IMR-90 (cell line): ENCODE results near the gene NFKB1. TPM values are rescaled to one million over a fixed set of nuclear protein-coding genes. Genes with fewer than 3 reads are reported as not detected.

Source experiments
- ATAC-seq: fragments of 200-7000 bp; cut with Tn5 transposase; 2 replicates; pipeline ENCODE4 v1.9.1; 2020; ENCODE audit warnings: low read depth, mild to moderate bottlenecking, moderate library complexity
- BruUV-seq: library from RNA; stranded (reverse); fragments of 400-500 nt; replicated peaks from 2 replicates; lab custom pipeline; 2021; lab: Mats Ljungman, UMichigan
- CTCF ChIA-PET: fragments of 300-600 bp; formaldehyde crosslinking; extraction: SDS; loops from one replicate; lab custom pipeline; 2021; ENCODE audit warnings: antibody characterized with exemption; lab: Yijun Ruan, JAX
- POLR2A ChIA-PET: fragments of 300-600 bp; sonication (Branson Sonifier 250); formaldehyde crosslinking; loops from one replicate; lab custom pipeline; 2022; ENCODE audit warnings: antibody characterized with exemption; ENCODE audit not compliant: unreplicated experiment; lab: Charles Lee
- DNase-seq: peaks from one replicate; pipeline ENCODE4 v3.0.0; 2013
- H2AFZ ChIP-seq: replicated peaks from 2 replicates; pipeline ENCODE3; 2013; ENCODE audit warnings: low read length, mild to moderate bottlenecking; ENCODE audit not compliant: poor library complexity
- H2AK5ac ChIP-seq: 2 replicates; pipeline ENCODE4 v1.6.1; 2013; ENCODE audit warnings: low read depth, low read length, inconsistent platforms
- H2AK9ac ChIP-seq: replicated peaks from 2 replicates; pipeline ENCODE3; 2013; ENCODE audit warnings: mild to moderate bottlenecking, low read depth, low read length, moderate library complexity; ENCODE audit not compliant: poor library complexity
- H2BK120ac ChIP-seq: 2 replicates; pipeline ENCODE4 v1.6.1; 2013; ENCODE audit warnings: low read depth, low read length, inconsistent platforms
- H2BK15ac ChIP-seq: 3 replicates; pipeline ENCODE4 v1.6.1; 2013; ENCODE audit warnings: low read depth, low read length, inconsistent platforms
- H2BK20ac ChIP-seq: 2 replicates; pipeline ENCODE4 v1.6.1; 2013; ENCODE audit warnings: low read depth, mild to moderate bottlenecking, inconsistent platforms, low read length, moderate library complexity
- H2BK5ac ChIP-seq: 2 replicates; pipeline ENCODE4 v1.6.1; 2013; ENCODE audit warnings: mild to moderate bottlenecking, low read depth, low read length, inconsistent platforms; ENCODE audit not compliant: poor library complexity, severe bottlenecking
- H3K14ac ChIP-seq: replicated peaks from 2 replicates; pipeline ENCODE4 v1.6.1; 2013; ENCODE audit warnings: low read depth, low read length, inconsistent platforms
- H3K18ac ChIP-seq: 2 replicates; pipeline ENCODE4 v1.6.1; 2013; ENCODE audit warnings: low read depth, low read length, control low read depth
- H3K23ac ChIP-seq: 2 replicates; pipeline ENCODE4 v1.6.1; 2013; ENCODE audit warnings: low read depth, low read length, inconsistent platforms
- H3K27ac ChIP-seq: 2 replicates; pipeline ENCODE4 v1.5.1; 2013; ENCODE audit warnings: mild to moderate bottlenecking, control low read depth, low read length; ENCODE audit not compliant: insufficient read depth
- H3K27me3 ChIP-seq: 2 replicates; pipeline ENCODE4 v1.6.1; 2013; ENCODE audit warnings: low read length; ENCODE audit not compliant: control insufficient read depth, insufficient read depth
- H3K36me3 ChIP-seq: 2 replicates; pipeline ENCODE4 v1.6.1; 2013; ENCODE audit warnings: low read length, mixed read lengths; ENCODE audit not compliant: control insufficient read depth, insufficient read depth
- H3K4ac ChIP-seq: 2 replicates; pipeline ENCODE4 v1.6.1; 2013; ENCODE audit warnings: low read depth, low read length, inconsistent platforms
- H3K4me1 ChIP-seq: 2 replicates; pipeline ENCODE4 v1.6.1; 2013; ENCODE audit warnings: low read length, mixed read lengths; ENCODE audit not compliant: control insufficient read depth, insufficient read depth
- H3K4me2 ChIP-seq: 2 replicates; pipeline ENCODE4 v1.6.1; 2013; ENCODE audit warnings: low read depth, mild to moderate bottlenecking, control low read depth, low read length, moderate library complexity
- H3K4me3 ChIP-seq: 2 replicates; pipeline ENCODE4 v1.5.1; 2013; ENCODE audit warnings: low read depth, mild to moderate bottlenecking, control low read depth, low read length, moderate library complexity; ENCODE audit not compliant: insufficient read depth
- H3K56ac ChIP-seq: 2 replicates; pipeline ENCODE4 v1.6.1; 2013; ENCODE audit warnings: low read length, inconsistent platforms; ENCODE audit not compliant: insufficient read depth; ENCODE audit errors: extremely low read depth
- H3K79me1 ChIP-seq, 2 experiments: 2 replicates each; pipeline ENCODE4 v1.6.1; 2013; ENCODE audit warnings: low read length in 2 of 2, inconsistent platforms in 1 of 2, low read depth in 1 of 2
- H3K9ac ChIP-seq: 2 replicates; pipeline ENCODE4 v1.6.1; 2013; ENCODE audit warnings: low read depth, low read length, control low read depth
- H3K9me1 ChIP-seq: 2 replicates; pipeline ENCODE4 v1.6.1; 2013; ENCODE audit warnings: low read length, inconsistent platforms; ENCODE audit not compliant: insufficient read depth
- H3K9me3 ChIP-seq: 2 replicates; pipeline ENCODE4 v1.6.1; 2013; ENCODE audit warnings: low read length; ENCODE audit not compliant: control insufficient read depth, insufficient read depth
- H4K20me1 ChIP-seq: 2 replicates; pipeline ENCODE4 v1.6.1; 2013; ENCODE audit warnings: low read length, inconsistent platforms; ENCODE audit not compliant: insufficient read depth
- H4K5ac ChIP-seq: 2 replicates; pipeline ENCODE4 v1.6.1; 2013; ENCODE audit warnings: mild to moderate bottlenecking, low read depth, low read length, control low read depth
- H4K8ac ChIP-seq, 2 experiments: 2 replicates each; pipeline ENCODE4 v1.6.1; 2013; ENCODE audit warnings: low read depth in 2 of 2, low read length in 2 of 2, control low read depth in 1 of 2, inconsistent platforms in 1 of 2
- H4K91ac ChIP-seq: 2 replicates; pipeline ENCODE4 v1.6.1; 2013; ENCODE audit warnings: low read depth, low read length, inconsistent platforms; ENCODE audit not compliant: insufficient read depth
- FOS ChIP-seq: fragments of 150-350 bp; IDR thresholded peaks from 2 replicates; pipeline ENCODE4 v1.6.1; 2016; ENCODE audit warnings: low read depth, low read length
- WGBS, 2 experiments: methylation state at CpG; one replicate each; pipeline versions ENCODE4 v1.1.5 to v1.1.7; 2013; ENCODE audit warnings: missing lambda C conversion rate in 2 of 2; ENCODE audit not compliant: insufficient read length in 1 of 2; ENCODE audit errors: extremely low coverage in 2 of 2; 5-methylcytosine and 5-hydroxymethylcytosine counted together
- dilution Hi-C: fragments of 300-500 bp; cut with HindIII; formaldehyde crosslinking; loops from one replicate; pipeline ENCODE4 v1.14.3; 2018; ENCODE audit warnings: low sequenced_read_pairs; ENCODE audit not compliant: unreplicated experiment
- in situ Hi-C: fragments of 300-500 bp; cut with MboI; formaldehyde crosslinking; loops from 3 replicates; pipeline ENCODE4 v1.14.3; 2019; ENCODE audit warnings: low sequenced_read_pairs, inconsistent platforms, mixed read lengths
- intact Hi-C: fragments of 100-400 bp; cut with micrococcal nuclease; formaldehyde crosslinking; loops from 2 replicates; pipeline ENCODE4 v1.10.0; 2022
- polyA plus RNA-seq, 3 experiments: library from polyadenylated mRNA; depleted of rRNA; stranded (reverse); fragments of >200 nt; gene quantifications; 2 replicates each; pipeline ENCODE4 v1.2.3, GENCODE V29; 2012; ENCODE audit warnings: low replicate concordance in 1 of 3
- total RNA-seq: library from RNA; depleted of rRNA; stranded (reverse); fragments of >200 nt; gene quantifications from 2 replicates; pipeline ENCODE4 v1.2.3, GENCODE V29; 2012

The NFKB1 gene
- total and polyA plus RNA-seq, 2 of the 4 experiments (the other 2 are of a cell fraction): 19.8 to 24.6 TPM

DNA sequence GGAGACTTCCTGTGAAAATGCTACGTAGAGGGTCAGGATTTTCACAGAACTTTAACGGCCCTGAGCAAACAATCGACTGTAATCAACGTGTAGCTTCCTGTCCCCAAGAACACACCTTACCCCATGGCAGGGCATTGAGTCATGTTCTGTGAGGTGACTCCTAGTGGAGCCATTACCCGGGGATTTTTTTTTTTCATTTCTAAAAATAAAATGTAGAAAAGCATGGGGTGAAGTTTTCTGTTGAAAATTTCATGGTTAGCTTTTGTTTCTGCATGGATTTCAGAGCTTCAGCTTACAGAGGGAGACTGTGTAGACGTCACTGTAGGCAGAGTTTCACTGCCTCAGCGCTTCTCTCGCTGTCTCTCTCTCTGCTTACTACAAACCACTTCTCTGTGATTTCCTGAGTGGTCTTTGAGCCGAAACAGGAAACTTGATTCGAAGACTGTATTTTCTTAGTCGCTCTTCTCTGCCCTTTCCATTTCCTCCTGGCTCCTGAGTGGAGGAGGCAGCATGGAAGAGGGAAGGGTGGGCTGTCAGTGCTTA is 111.7 kb downstream of the NFKB1 start:
- in situ Hi-C loops: no loop called here
- CTCF ChIA-PET: no interaction called here
- H3K27ac ChIP-seq: no peak overlapping the region

More for the DNA sequence above, 111.7 kb downstream of the NFKB1 start:
- Histone ChIP-seq H2BK5ac (no peak overlapping the region), H3K23ac (no peak overlapping the region), H2AFZ (no peak overlapping the region), H3K4ac (no peak overlapping the region), H2BK20ac (no peak overlapping the region), H3K9me3 (no peaks in the 10 kb centered on the region), H3K27me3 (no peaks in the 10 kb centered on the region), H2AK5ac (no peak overlapping the region), H3K36me3 (peaks cover 45% of the 10 kb centered on the region), H3K79me1 (no peaks in the 10 kb centered on the region), H4K5ac (no peak overlapping the region), H3K56ac (no peak overlapping the region), H2AK9ac (peak overlapping the region; percentile 39), H4K8ac (no peak overlapping the region), H3K9ac (no peak overlapping the region), H3K4me2 (no peak overlapping the region), H3K4me3 (no peak overlapping the region), H3K9me1 (no peaks in the 10 kb centered on the region; the same call in 1 of the 2 replicates), H2BK15ac (no peak overlapping the region), H2BK120ac (no peak overlapping the region), H3K18ac (no peak overlapping the region), H3K14ac (no peak overlapping the region), H4K91ac (no peak overlapping the region), H4K20me1 (no peaks in the 10 kb centered on the region), H3K4me1 (no peaks in the 10 kb centered on the region)
- no peak for DNase-seq
- dilution Hi-C loops: loop anchor here (25.0 kb wide), 1 partner anchor 399 kb away; the partner anchor contains the start of gene SLC9B1
- BruUV-seq: no TSS peak
- WGBS, 2 experiments: no CpG with 5 or more reads among the region's 11 CpGs
- ATAC-seq: no peak
- POLR2A ChIA-PET: no interaction called here
- TF ChIP-seq FOS: no peak
- intact Hi-C loops: no loop called here
